MM.1S (cell line): Measurements from ENCODE around the gene SERBP1.

ENCODE experiments used
- CTCF ChIP-seq: fragments of 300-600 bp; sonication (generic); IDR thresholded peaks from 2 replicates; pipeline ENCODE4 v1.5.1; 2016; ENCODE audit warnings: antibody characterized with exemption, low read length, mixed read lengths
- EZH2 ChIP-seq: fragments of 300-600 bp; sonication (generic); optimal IDR thresholded peaks from 2 replicates; pipeline ENCODE3; 2017; ENCODE audit warnings: low read depth, mild to moderate bottlenecking, antibody characterized with exemption, low read length, mixed read lengths
- EZH2phosphoT487 ChIP-seq: fragments of 300-600 bp; sonication (generic); IDR thresholded peaks from 2 replicates; pipeline ENCODE4 v1.6.1; 2018; ENCODE audit warnings: antibody characterized with exemption, low read length

- TF ChIP-seq CTCF = no peak
- no peak for TF ChIP-seq EZH2
- TF ChIP-seq EZH2phosphoT487 = no peak
Measured at GRCh38 chr1:67394548-67394947, 35.7 kb downstream of the SERBP1 start.
